Activated naive CD8-positive, alpha-beta T cell treated with anti-CD3 and anti-CD28 coated beads for 36 hours (primary cell): ENCODE measurements around the gene CSNK2A3. TPM values are rescaled to one million over a fixed set of nuclear protein-coding genes. Genes with fewer than 3 reads are reported as not detected.
"Not testable (repeated sequence)": the region's sequence is repeated elsewhere in the genome, so short reads cannot be mapped to it uniquely, and the experiment has no call there.

ENCODE experiments used
- DNase-seq: peaks from one replicate; pipeline ENCODE4 v3.0.0; 2021
- H3K27ac Mint-ChIP-seq: one replicate; pipeline ENCODE4 v1.8.0; 2022; ENCODE audit warnings: mild to moderate bottlenecking, moderate library complexity, mixed read lengths
- H3K27me3 Mint-ChIP-seq: one replicate; pipeline ENCODE4 v1.8.0; 2022; ENCODE audit warnings: mild to moderate bottlenecking, mixed read lengths
- H3K36me3 Mint-ChIP-seq: one replicate; pipeline ENCODE4 v1.8.0; 2021; ENCODE audit warnings: mild to moderate bottlenecking, mixed read lengths
- H3K4me1 Mint-ChIP-seq: one replicate; pipeline ENCODE4 v1.8.0; 2021; ENCODE audit warnings: mixed read lengths
- H3K4me3 Mint-ChIP-seq: one replicate; pipeline ENCODE4 v1.8.0; 2022; ENCODE audit warnings: mild to moderate bottlenecking, moderate library complexity, mixed read lengths
- H3K9me3 Mint-ChIP-seq: one replicate; pipeline ENCODE4 v1.8.0; 2022; ENCODE audit warnings: mixed read lengths
- total RNA-seq, 2 experiments: library from RNA; stranded (reverse); gene quantifications; one replicate each; pipeline ENCODE4 v1.2.3, GENCODE V29; 2021

Gene CSNK2A3
- total RNA-seq, 2 experiments from 2014 or later, result 2.5 to 3.4 TPM

GRCh38 chr11:11363674-11364073 is 10.6 kb upstream of the CSNK2A3 start:
- no peak for DNase-seq
- H3K9me3 Mint-ChIP-seq, result peaks cover 2% of the 10 kb centered on the region
- no peak overlapping the region for H3K4me3 Mint-ChIP-seq
- H3K27me3 Mint-ChIP-seq, result peaks cover 18% of the 10 kb centered on the region
- no peaks in the 10 kb centered on the region for H3K4me1 Mint-ChIP-seq
- no peak overlapping the region for H3K27ac Mint-ChIP-seq
- H3K36me3 Mint-ChIP-seq, result peaks cover 2% of the 10 kb centered on the region

- peaks cover 24% of the 10 kb centered on the region for H3K27me3 Mint-ChIP-seq
- H3K36me3 Mint-ChIP-seq, result no peaks in the 10 kb centered on the region
- DNase-seq, result no peak
- no peak overlapping the region for H3K27ac Mint-ChIP-seq
- H3K4me1 Mint-ChIP-seq, result no peaks in the 10 kb centered on the region
- no peaks in the 10 kb centered on the region for H3K9me3 Mint-ChIP-seq
- no peak overlapping the region for H3K4me3 Mint-ChIP-seq
These were observed 6.6 kb upstream of the CSNK2A3 start for GRCh38 chr11:11359611-11360010.

- Mint-ChIP-seq H3K36me3 (no peaks in the 10 kb centered on the region), H3K27ac (no peak overlapping the region), H3K27me3 (peaks cover 10% of the 10 kb centered on the region), H3K4me3 (no peak overlapping the region), H3K9me3 (no peaks in the 10 kb centered on the region), H3K4me1 (no peaks in the 10 kb centered on the region)
- DNase-seq, result no peak
These were observed 3.8 kb upstream of the CSNK2A3 start for GRCh38 chr11:11356842-11357241.

- not testable (repeated sequence) for DNase-seq, H3K9me3 Mint-ChIP-seq, H3K4me3 Mint-ChIP-seq, H3K36me3 Mint-ChIP-seq, H3K27ac Mint-ChIP-seq, H3K4me1 Mint-ChIP-seq, H3K27me3 Mint-ChIP-seq
These were observed 1.2 kb downstream of the CSNK2A3 start for GRCh38 chr11:11351851-11352250.

GRCh38 chr11:11351042-11351586 is 1.9 kb downstream of the CSNK2A3 start:
- DNase-seq, result no peak
- Mint-ChIP-seq H3K4me1 (no peaks in the 10 kb centered on the region), H3K4me3 (no peak overlapping the region), H3K27ac (no peak overlapping the region), H3K36me3 (no peaks in the 10 kb centered on the region), H3K9me3 (no peaks in the 10 kb centered on the region), H3K27me3 (no peaks in the 10 kb centered on the region)

- no peak overlapping the region for H3K27ac Mint-ChIP-seq
- H3K4me1 Mint-ChIP-seq, result no peaks in the 10 kb centered on the region
- no peak overlapping the region for H3K4me3 Mint-ChIP-seq
- H3K9me3 Mint-ChIP-seq, result no peaks in the 10 kb centered on the region
- DNase-seq, result no peak
- H3K27me3 Mint-ChIP-seq, result no peaks in the 10 kb centered on the region
- no peaks in the 10 kb centered on the region for H3K36me3 Mint-ChIP-seq
These were observed 3.1 kb downstream of the CSNK2A3 start for GRCh38 chr11:11349870-11350337.

- Mint-ChIP-seq H3K4me1 (no peaks in the 10 kb centered on the region), H3K27ac (no peak overlapping the region), H3K36me3 (no peaks in the 10 kb centered on the region), H3K4me3 (no peak overlapping the region), H3K9me3 (no peaks in the 10 kb centered on the region), H3K27me3 (no peaks in the 10 kb centered on the region)
- DNase-seq, result no peak
These were observed 3.8 kb downstream of the CSNK2A3 start for GRCh38 chr11:11349106-11349825.

- no peaks in the 10 kb centered on the region for H3K9me3 Mint-ChIP-seq
- no peak overlapping the region for H3K4me3 Mint-ChIP-seq
- H3K4me1 Mint-ChIP-seq, result no peaks in the 10 kb centered on the region
- H3K36me3 Mint-ChIP-seq, result no peaks in the 10 kb centered on the region
- H3K27ac Mint-ChIP-seq, result no peak overlapping the region
- DNase-seq, result no peak
- H3K27me3 Mint-ChIP-seq, result no peaks in the 10 kb centered on the region
These were observed 4.7 kb downstream of the CSNK2A3 start for GRCh38 chr11:11348303-11348702.

GRCh38 chr11:11347592-11347991 is 5.5 kb downstream of the CSNK2A3 start:
- H3K36me3 Mint-ChIP-seq, result no peaks in the 10 kb centered on the region
- no peaks in the 10 kb centered on the region for H3K9me3 Mint-ChIP-seq
- H3K27ac Mint-ChIP-seq, result no peak overlapping the region
- H3K4me3 Mint-ChIP-seq, result no peak overlapping the region
- no peak for DNase-seq
- no peaks in the 10 kb centered on the region for H3K27me3 Mint-ChIP-seq
- H3K4me1 Mint-ChIP-seq, result no peaks in the 10 kb centered on the region

- H3K4me1 Mint-ChIP-seq, result no peaks in the 10 kb centered on the region
- H3K27me3 Mint-ChIP-seq, result no peaks in the 10 kb centered on the region
- DNase-seq, result no peak
- no peak overlapping the region for H3K4me3 Mint-ChIP-seq
- H3K36me3 Mint-ChIP-seq, result no peaks in the 10 kb centered on the region
- no peaks in the 10 kb centered on the region for H3K9me3 Mint-ChIP-seq
- no peak overlapping the region for H3K27ac Mint-ChIP-seq
These were observed 6.7 kb downstream of the CSNK2A3 start for GRCh38 chr11:11346303-11346702.

GRCh38 chr11:11345099-11345498 is 8.0 kb downstream of the CSNK2A3 start:
- Mint-ChIP-seq H3K4me3 (no peak overlapping the region), H3K9me3 (no peaks in the 10 kb centered on the region), H3K4me1 (no peaks in the 10 kb centered on the region), H3K27ac (no peak overlapping the region), H3K36me3 (no peaks in the 10 kb centered on the region), H3K27me3 (no peaks in the 10 kb centered on the region)
- DNase-seq, result no peak

GRCh38 chr11:11344045-11344444 is 9.0 kb downstream of the CSNK2A3 start:
- H3K4me3 Mint-ChIP-seq, result no peak overlapping the region
- H3K27ac Mint-ChIP-seq, result no peak overlapping the region
- no peaks in the 10 kb centered on the region for H3K4me1 Mint-ChIP-seq
- no peaks in the 10 kb centered on the region for H3K36me3 Mint-ChIP-seq
- no peaks in the 10 kb centered on the region for H3K27me3 Mint-ChIP-seq
- H3K9me3 Mint-ChIP-seq, result no peaks in the 10 kb centered on the region
- DNase-seq, result no peak

- no peaks in the 10 kb centered on the region for H3K9me3 Mint-ChIP-seq
- no peak overlapping the region for H3K27ac Mint-ChIP-seq
- no peak for DNase-seq
- H3K27me3 Mint-ChIP-seq, result peaks cover 17% of the 10 kb centered on the region
- no peak overlapping the region for H3K4me3 Mint-ChIP-seq
- no peaks in the 10 kb centered on the region for H3K36me3 Mint-ChIP-seq
- no peaks in the 10 kb centered on the region for H3K4me1 Mint-ChIP-seq
These were observed 14.7 kb downstream of the CSNK2A3 start for GRCh38 chr11:11338304-11338703.

- H3K4me3 Mint-ChIP-seq, result no peak overlapping the region
These were observed 16.4 kb downstream of the CSNK2A3 start for GRCh38 chr11:11336664-11337063.

GRCh38 chr11:11335043-11335442 is 18.0 kb downstream of the CSNK2A3 start:
- DNase-seq, result no peak
- no peak overlapping the region for H3K27ac Mint-ChIP-seq
- H3K9me3 Mint-ChIP-seq, result no peaks in the 10 kb centered on the region
- peaks cover 17% of the 10 kb centered on the region for H3K27me3 Mint-ChIP-seq
- H3K4me3 Mint-ChIP-seq, result no peak overlapping the region
- H3K4me1 Mint-ChIP-seq, result no peaks in the 10 kb centered on the region
- H3K36me3 Mint-ChIP-seq, result no peaks in the 10 kb centered on the region

More at GRCh38 chr11:11336664-11337063, 16.4 kb downstream of the CSNK2A3 start:
- Mint-ChIP-seq H3K27me3 (peaks cover 17% of the 10 kb centered on the region), H3K36me3 (no peaks in the 10 kb centered on the region), H3K4me1 (no peaks in the 10 kb centered on the region), H3K27ac (no peak overlapping the region), H3K9me3 (no peaks in the 10 kb centered on the region)
- no peak for DNase-seq

GRCh38 chr11:11334607-11335006 is 18.4 kb downstream of the CSNK2A3 start:
- H3K4me3 Mint-ChIP-seq, result no peak overlapping the region
- no peak for DNase-seq
- H3K36me3 Mint-ChIP-seq, result no peaks in the 10 kb centered on the region
- no peak overlapping the region for H3K27ac Mint-ChIP-seq
- H3K27me3 Mint-ChIP-seq, result peaks cover 17% of the 10 kb centered on the region
- no peaks in the 10 kb centered on the region for H3K9me3 Mint-ChIP-seq
- H3K4me1 Mint-ChIP-seq, result no peaks in the 10 kb centered on the region
